Amygdala (tissue), 56 donors: ENCODE data around the gene HOTAIR.

Experiments
- DNase-seq, 56 donors: peaks; one replicate each; lab custom pipeline; 2025; lab: John Stamatoyannopoulos, UW

HOTAIR gene

GRCh38 chr12:53931844-53932581 is 42.7 kb downstream of the HOTAIR start:
- DNase-seq: no peak

- DNase-seq: no peak
Observed at GRCh38 chr12:53930591-53931255, 44.0 kb downstream of the HOTAIR start.

GRCh38 chr12:53929527-53929926 is 45.2 kb downstream of the HOTAIR start:
- no peak for DNase-seq

GRCh38 chr12:53928054-53928835 is 46.5 kb downstream of the HOTAIR start:
- no peak for DNase-seq

GRCh38 chr12:53927220-53928029 is 47.3 kb downstream of the HOTAIR start:
- no peak for DNase-seq

GRCh38 chr12:53924521-53925405 is 50.0 kb downstream of the HOTAIR start:
- no peak for DNase-seq

- no peak for DNase-seq
Observed at GRCh38 chr12:53916788-53917655, 57.7 kb downstream of the HOTAIR start.
